ENCODE measurements around the gene MPC1L.

DNA sequence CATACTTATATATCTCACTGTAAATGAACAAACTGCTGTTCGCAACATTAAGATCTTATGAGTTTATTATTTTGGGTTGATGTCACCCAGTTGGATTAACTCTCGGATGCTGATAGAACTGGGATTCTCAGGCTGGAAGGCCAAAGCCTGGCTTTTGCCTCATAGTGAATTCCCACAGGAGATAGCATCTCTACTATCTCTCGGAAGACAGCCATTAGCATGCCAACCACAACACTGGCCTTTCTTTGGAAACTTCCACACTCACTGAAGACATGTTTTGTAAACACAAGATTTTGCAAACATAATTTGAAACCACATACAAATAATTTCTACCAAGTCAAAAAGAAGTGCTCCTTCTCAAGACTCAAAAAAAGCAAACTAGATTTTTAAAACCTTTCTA lies 46.9 kb upstream of the MPC1L start:
- TF ChIP-seq POLR2AphosphoS5 (IDR thresholded peaks at IDR 0.05; ENCODE audit: low read depth), result no peak
- TF ChIP-seq, protein P1, sequence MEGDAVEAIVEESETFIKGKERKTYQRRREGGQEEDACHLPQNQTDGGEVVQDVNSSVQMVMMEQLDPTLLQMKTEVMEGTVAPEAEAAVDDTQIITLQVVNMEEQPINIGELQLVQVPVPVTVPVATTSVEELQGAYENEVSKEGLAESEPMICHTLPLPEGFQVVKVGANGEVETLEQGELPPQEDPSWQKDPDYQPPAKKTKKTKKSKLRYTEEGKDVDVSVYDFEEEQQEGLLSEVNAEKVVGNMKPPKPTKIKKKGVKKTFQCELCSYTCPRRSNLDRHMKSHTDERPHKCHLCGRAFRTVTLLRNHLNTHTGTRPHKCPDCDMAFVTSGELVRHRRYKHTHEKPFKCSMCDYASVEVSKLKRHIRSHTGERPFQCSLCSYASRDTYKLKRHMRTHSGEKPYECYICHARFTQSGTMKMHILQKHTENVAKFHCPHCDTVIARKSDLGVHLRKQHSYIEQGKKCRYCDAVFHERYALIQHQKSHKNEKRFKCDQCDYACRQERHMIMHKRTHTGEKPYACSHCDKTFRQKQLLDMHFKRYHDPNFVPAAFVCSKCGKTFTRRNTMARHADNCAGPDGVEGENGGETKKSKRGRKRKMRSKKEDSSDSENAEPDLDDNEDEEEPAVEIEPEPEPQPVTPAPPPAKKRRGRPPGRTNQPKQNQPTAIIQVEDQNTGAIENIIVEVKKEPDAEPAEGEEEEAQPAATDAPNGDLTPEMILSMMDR (IDR thresholded peaks at IDR 0.05; ENCODE audit: insufficient read depth, low read length), result no peak
- TF ChIP-seq, protein P2, sequence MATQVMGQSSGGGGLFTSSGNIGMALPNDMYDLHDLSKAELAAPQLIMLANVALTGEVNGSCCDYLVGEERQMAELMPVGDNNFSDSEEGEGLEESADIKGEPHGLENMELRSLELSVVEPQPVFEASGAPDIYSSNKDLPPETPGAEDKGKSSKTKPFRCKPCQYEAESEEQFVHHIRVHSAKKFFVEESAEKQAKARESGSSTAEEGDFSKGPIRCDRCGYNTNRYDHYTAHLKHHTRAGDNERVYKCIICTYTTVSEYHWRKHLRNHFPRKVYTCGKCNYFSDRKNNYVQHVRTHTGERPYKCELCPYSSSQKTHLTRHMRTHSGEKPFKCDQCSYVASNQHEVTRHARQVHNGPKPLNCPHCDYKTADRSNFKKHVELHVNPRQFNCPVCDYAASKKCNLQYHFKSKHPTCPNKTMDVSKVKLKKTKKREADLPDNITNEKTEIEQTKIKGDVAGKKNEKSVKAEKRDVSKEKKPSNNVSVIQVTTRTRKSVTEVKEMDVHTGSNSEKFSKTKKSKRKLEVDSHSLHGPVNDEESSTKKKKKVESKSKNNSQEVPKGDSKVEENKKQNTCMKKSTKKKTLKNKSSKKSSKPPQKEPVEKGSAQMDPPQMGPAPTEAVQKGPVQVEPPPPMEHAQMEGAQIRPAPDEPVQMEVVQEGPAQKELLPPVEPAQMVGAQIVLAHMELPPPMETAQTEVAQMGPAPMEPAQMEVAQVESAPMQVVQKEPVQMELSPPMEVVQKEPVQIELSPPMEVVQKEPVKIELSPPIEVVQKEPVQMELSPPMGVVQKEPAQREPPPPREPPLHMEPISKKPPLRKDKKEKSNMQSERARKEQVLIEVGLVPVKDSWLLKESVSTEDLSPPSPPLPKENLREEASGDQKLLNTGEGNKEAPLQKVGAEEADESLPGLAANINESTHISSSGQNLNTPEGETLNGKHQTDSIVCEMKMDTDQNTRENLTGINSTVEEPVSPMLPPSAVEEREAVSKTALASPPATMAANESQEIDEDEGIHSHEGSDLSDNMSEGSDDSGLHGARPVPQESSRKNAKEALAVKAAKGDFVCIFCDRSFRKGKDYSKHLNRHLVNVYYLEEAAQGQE (IDR thresholded peaks at IDR 0.05; ENCODE audit: insufficient replicate concordance, low read depth), result no peak

All from HL-60 (cell line).